HG03571 (cell line): ENCODE results near the gene NAALADL2.
"Not testable (repeated sequence)": the region's sequence is repeated elsewhere in the genome, so short reads cannot be mapped to it uniquely, and the experiment has no call there.

Source experiments
- ATAC-seq: cut with Tn5 transposase; IDR thresholded peaks from one replicate; pipeline ENCODE4 v1.9.1; 2021; ENCODE audit not compliant: unreplicated experiment

NAALADL2 gene

DNA sequence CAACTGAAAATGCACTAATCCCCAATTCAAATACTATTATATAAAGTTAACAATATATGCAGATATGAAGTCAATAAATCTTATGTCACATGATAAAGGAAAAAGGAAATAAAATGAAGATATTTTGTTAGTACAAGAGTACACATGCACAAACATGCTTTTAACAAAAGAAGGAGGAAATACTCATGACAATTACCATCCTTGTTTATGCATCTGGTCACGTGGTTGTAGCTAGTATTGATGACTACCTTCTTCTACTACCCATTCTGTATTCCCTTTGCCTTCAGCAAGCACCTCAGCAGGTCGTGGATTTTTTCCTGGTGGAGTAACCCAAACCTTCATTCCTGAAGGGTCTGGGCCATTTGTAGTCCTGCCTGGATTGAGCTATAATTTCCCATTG is 669.6 kb downstream of the NAALADL2 start:
- not testable (repeated sequence) for ATAC-seq

DNA sequence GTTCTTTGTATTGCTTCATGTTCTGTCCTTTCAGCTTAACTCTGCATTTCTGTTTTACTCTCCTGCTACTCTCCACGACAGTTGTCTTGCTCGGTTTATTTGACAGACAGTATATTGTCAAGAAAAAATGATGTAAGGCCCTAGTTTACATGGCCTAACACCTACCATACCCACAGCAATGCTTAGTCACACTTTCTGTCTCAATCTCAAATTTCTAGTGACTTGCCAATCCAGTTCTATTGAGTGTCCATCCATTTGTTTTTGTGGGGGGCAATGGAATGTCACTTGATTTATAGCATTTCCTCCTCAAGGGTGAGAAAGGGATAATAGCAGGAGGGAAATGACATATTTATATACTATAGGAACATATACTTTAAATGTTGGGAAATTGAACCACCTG is 676.2 kb downstream of the NAALADL2 start:
- ATAC-seq, result no peak

DNA sequence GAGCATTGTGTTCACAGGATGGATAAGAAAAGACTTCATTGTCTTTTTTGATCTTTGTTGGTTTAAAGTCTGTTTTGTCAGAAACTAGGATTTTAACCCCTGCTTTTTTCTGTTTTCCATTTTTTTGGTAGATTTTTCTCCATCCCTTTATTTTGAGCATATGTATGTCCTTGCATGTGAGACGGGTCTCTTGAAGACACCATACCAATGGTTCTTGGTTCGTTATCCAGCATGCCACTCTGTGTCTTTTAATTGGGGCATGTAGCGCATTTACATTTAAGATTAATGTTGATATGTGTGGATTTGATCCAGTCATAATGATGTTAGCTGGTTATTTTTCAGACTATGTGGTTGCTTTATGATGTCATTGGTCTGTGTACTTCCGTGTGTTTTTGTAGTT is 687.0 kb downstream of the NAALADL2 start:
- no peak for ATAC-seq

GRCh38 chr3:175552929-175553328 is 693.8 kb downstream of the NAALADL2 start:
- ATAC-seq, result no peak

GRCh38 chr3:175554801-175555200 is 695.7 kb downstream of the NAALADL2 start:
- no peak for ATAC-seq

DNA sequence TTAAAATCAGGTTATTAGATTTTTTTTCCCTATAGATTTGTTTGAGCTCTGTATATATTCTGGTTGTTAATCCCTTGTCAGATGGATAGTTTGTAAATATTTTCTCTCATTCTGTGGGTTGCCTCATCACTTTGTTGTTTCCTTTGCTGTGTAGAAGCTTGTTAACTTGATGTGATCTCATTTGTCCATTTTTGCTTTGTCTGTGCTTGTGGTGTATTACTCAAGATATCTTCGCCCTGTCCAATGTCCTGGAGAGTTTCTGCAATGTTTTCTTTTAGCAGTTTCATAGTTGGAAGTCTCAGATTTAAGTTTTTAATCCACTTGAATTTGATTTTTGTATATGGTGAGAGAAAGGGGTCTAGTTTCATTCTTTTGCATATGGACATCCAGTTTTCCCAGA is 699.1 kb downstream of the NAALADL2 start:
- no peak for ATAC-seq

- no peak for ATAC-seq
These were observed 705.2 kb downstream of the NAALADL2 start for GRCh38 chr3:175564363-175564762.

GRCh38 chr3:175571096-175571495 is 712.0 kb downstream of the NAALADL2 start:
- ATAC-seq, result no peak

- no peak for ATAC-seq
These were observed 714.1 kb downstream of the NAALADL2 start for GRCh38 chr3:175573226-175573625.

DNA sequence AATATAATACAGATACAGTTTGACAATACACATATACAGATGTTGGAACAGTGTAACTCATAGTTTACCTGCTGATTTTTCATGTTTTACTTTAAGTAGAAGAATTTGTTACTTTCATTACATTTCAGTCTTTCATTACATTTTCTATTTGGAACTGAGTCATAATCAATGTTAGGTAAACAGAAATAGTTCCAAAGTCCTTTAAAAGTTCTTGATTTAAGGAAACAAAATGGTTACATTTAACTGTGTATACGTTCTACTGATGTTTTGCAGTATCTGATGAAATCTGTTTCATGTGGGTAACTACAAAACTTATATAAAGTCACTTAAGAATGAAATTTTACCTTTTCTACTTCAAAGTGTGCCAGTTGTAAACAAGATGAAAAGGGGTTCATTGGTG is 721.2 kb downstream of the NAALADL2 start:
- no peak for ATAC-seq

DNA sequence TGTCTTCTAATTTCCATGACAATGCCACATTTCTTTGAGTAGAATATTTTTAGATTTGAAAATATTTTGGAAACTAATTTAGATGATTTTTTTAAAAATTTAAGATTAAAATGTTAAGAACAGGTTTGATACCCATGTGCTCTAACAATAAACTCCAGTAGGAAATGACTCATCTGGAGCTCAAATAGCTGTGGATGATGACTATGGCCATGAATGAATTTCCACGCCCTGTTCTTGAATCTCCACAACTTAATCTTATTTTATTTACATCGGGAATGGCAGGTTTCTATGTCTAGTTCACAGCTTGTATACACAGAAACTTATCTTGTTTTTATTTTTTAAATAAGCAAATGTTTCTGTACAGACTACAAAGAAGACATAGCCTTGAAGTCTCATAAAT is 726.8 kb downstream of the NAALADL2 start:
- no peak for ATAC-seq

DNA sequence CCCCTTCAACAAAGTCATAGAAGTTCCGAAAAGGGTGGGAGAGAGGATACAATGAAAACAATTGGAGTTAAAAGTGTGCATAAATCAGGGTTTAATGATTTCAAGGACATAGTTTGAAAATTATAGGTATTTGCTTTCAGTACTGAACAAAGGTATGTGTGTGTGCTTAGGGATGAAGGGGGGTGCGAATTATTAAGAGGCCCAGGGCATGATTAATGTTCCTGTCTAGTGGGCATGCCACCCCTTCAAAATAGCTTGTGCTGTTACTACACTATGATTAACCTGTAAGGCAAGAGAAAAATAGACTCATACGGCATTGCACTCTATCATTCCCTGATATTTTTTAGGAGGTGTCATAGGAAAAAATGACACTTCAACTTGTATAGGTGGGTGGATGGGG is 731.6 kb downstream of the NAALADL2 start:
- ATAC-seq, result no peak

- no peak for ATAC-seq
These were observed 732.2 kb downstream of the NAALADL2 start for GRCh38 chr3:175591375-175591774.

DNA sequence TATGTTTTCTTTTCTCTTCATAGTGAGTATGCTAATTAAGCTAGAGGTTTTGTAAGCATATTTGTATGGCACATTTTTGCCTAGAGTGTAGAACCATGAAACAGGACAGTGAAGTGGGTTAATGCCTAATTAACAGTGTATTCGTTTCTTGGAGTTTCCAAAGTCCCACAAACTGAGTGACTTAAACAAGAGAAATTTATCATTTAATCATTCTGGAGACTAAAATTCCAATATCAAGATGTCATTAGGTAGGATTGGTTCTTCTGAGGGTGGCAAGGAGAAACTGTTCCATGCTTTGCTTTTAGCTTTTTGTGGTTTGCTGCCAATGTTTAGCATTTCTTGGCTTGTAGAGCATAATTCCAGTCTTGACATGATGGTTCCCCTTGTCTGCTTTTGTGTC is 734.2 kb downstream of the NAALADL2 start:
- ATAC-seq, result no peak

DNA sequence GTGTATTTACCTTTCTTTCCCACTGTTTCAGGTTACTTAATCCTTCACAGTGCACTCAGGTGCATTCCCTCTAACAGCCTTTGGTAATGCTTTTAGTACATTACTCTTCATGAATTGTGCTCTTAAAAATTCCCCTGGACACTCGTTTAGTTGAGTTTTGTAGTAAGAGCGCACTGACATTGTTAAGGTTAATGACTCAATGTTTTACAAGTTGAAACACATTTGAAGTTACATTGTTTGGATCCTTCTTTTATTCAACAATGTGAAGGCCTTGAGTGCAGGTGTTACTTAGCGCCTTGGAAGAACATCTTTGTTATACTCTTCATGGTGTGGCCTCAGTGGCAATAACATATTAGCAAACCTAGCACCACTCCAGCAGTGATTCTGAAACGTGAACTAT is 739.6 kb downstream of the NAALADL2 start:
- ATAC-seq, result no peak

- no peak for ATAC-seq
These were observed 742.4 kb downstream of the NAALADL2 start for GRCh38 chr3:175601521-175601920.

- no peak for ATAC-seq
These were observed 746.7 kb downstream of the NAALADL2 start for GRCh38 chr3:175605851-175606250.

DNA sequence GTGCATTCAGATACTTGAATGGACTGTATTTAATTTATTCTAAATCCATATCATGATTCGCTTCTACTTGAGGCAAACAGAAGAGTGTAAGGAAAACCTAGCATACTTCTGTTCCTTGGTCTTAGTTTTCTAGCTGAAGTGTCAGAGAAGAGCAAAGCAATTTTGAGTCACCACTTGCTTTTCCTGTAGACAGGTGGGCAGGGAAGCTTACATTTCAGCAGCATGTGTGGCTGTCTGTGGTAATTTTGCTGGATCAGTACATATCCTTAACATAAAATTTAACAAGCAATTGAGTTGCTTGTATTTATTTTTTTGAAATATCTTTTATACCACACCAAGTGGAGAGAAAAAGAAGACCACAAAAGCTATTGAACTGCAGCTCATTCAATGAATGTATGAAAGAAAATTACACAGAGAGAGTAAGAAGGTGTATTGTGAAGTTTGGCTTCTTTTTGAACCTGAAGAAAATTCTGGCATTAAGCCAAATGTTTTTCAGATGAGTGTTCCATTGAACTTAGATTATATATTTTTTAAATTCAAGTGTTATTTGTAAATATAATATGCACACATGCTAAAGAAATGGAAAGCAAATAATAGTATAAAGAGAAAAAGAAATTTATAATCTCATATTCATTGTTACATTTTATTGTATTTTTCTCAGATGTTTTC is 747.6 kb downstream of the NAALADL2 start:
- no peak for ATAC-seq

GRCh38 chr3:175608356-175608755 is 749.2 kb downstream of the NAALADL2 start:
- no peak for ATAC-seq

DNA sequence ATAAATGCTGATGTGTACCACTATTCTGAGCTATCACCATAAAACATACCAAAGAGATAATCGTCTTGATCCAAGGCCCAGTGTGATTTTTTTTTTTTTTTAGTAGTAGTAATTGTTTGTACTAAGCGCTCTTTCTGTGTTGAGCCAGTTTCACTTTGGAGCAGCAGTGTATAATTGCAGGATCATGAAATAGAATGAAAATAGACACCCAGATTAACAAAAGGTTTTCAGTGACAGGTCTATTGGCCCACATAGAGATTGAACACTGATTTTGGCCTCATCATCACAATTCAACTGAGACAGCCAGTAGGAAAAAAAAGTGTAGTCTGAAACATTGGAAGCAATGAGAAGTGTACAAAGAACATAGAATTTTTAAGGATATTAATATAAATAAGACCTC is 749.8 kb downstream of the NAALADL2 start:
- ATAC-seq, result no peak

DNA sequence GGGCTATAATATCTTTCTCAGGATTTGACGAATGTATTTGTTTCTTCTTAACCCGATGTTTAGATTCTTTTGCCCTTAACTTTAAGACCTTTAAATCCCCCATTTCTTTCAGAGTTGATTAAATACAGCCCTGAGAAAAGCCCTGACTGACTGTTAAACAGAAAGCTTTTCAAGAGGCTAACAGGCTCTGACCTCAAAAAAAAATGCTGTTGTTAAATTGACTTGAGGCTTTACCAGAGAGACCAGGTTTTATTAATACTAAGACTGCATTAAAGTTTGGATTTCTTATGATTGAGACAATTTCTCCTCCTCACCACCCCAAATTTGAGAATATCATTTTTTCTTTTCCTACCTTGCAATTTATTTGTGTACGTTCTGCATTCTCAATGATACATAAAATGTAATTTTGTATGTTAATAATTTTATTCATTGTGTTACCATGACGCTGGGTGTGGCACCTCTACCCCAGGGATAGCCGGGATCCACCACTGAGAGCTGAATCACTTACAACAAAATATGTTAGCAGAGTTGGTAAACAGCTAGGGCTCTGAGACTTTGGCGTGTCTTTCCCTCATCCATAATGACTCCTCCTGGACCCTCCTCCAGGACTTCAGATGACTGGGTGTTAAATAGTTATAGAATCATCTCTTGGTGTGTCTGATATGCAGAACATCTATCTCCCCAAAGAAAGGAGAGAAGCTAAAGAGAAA is 753.5 kb downstream of the NAALADL2 start:
- no peak for ATAC-seq

- ATAC-seq, result not testable (repeated sequence)
These were observed 755.0 kb downstream of the NAALADL2 start for GRCh38 chr3:175614107-175614506.

DNA sequence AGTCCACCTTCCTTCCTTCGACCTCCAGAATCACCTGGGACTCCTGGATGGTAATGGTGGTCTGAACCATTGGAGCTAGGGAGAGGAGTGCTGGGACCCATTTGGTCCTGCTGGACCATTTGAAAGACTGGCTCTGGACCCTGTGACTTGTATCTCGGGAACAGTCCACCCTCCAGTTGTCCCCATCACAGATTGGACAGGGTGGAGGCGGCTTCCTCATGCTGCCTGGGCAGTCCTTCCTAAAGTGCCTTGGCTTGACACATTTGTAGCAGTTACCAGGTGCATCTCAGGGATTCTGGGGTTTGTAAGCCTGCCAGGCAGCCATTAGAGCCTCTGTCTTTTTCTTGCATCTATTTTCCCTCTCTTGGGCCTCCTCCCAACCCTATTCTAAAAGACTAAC is 758.1 kb downstream of the NAALADL2 start:
- no peak for ATAC-seq
